GM13977 (cell line): ENCODE data around the gene JMJD8.
A peak's percentile ranks its signal among the peaks of the same experiment; 100 is the strongest.

Experiments used
- DNase-seq: peaks from one replicate; pipeline ENCODE4 v3.0.0; 2012; ENCODE audit warnings: low spot score
- CTCF ChIP-seq: IDR thresholded peaks from 2 replicates; pipeline ENCODE4 v1.5.1; 2012; ENCODE audit warnings: mild to moderate bottlenecking, control low read depth; ENCODE audit not compliant: insufficient read depth; ENCODE audit errors: extremely low read depth, missing control alignments
- in situ Hi-C: fragments of 300-500 bp; cut with MboI; formaldehyde crosslinking; loops from one replicate; pipeline ENCODE4 v1.12.0; 2022; ENCODE audit warnings: low sequenced_read_pairs, low pct_unique_long_range_greater_than_20kb, mixed read lengths, inconsistent platforms; ENCODE audit not compliant: unreplicated experiment

Gene JMJD8

GRCh38 chr16:717450-718245 lies 33.5 kb upstream of the JMJD8 start:
- in situ Hi-C loops = no loop called here
- TF ChIP-seq CTCF = no peak
- DNase-seq = no peak

- DNase-seq = no peak
- in situ Hi-C loops = no loop called here
- TF ChIP-seq CTCF = no peak
Observed at GRCh38 chr16:716768-717325, 32.7 kb upstream of the JMJD8 start.

- TF ChIP-seq CTCF = no peak
- in situ Hi-C loops = no loop called here
- DNase-seq = no peak
Observed at GRCh38 chr16:716200-716568, 32.0 kb upstream of the JMJD8 start.

DNA sequence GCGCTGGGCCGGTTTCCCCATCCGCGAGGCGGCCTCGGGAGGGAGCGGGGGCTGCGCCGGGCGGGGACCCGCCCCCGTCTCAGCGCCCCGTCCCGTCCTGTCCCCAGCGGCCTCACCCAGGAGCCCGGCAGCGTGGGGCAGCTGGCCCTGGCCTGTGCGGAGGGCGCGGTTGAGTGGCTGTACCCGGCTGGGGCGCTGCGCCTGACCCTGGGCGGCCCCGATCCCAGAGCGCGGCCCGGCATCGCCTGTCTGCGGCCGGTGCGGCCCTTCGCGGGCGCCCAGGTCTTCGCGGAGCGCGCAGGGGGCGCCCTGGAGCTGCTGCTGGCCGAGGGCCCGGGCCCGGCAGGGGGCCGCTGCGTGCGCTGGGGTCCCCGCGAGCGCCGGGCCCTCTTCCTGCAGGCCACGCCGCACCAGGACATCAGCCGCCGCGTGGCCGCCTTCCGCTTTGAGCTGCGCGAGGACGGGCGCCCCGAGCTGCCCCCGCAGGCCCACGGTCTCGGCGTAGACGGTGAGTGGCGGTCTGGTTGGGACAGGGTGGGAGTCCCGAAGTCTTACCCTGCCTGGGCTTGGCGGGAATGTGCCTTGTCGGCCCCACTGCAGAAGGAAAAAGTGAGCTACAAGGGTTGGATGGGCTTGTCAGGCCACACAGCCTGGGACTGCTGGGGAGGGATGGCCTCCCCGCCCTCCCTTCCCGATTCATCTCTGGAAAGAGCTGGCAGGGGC lies 31.5 kb upstream of the JMJD8 start:
- in situ Hi-C loops = no loop called here
- DNase-seq = peak; percentile 69
- peak; percentile 42 for TF ChIP-seq CTCF

- in situ Hi-C loops = loop anchor here (5.0 kb wide), 1 partner anchor 72 kb away; the partner anchor contains the start of genes CHTF18 and RPUSD1
- no peak for TF ChIP-seq CTCF
- peak; percentile 98 for DNase-seq
Observed at GRCh38 chr16:714558-715476, 30.7 kb upstream of the JMJD8 start, which contains the start of gene METRN. METRN (plus strand) TSS chr16:715118; CDS start chr16:715290, 172 bp downstream.

DNA sequence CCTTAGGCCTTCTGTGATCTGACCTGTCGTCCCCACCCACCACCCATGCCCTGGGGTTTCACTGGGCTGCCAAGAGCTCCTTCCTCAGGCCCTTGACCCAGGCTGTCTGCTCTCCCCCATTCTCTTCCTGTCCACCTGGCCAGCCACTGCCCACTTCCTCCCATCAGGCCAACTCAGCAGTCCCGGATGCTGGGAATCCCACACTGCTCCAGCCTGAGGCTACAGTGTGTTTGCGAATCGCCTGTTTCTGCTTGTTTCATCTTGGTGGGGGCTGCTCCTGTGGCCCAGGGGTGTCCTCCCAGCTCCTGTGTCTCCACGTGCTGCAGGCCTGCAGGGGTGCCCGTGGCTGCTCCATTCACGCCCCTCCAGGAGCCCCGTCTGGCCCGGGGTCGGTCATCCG lies 29.9 kb upstream of the JMJD8 start:
- TF ChIP-seq CTCF = no peak
- in situ Hi-C loops = loop anchor here (5.0 kb wide), 1 partner anchor 73 kb away; the partner anchor contains the start of genes CHTF18 and RPUSD1
- DNase-seq = no peak
